ENCODE data around the gene ADAMTS9. TPM values are rescaled to one million over a fixed set of nuclear protein-coding genes. Genes with fewer than 3 reads are reported as not detected.

Gene ADAMTS9
- total and polyA plus RNA-seq, 3 donors from 2014 or later: 5.1 to 8.1 (median 5.9) TPM

GRCh38 chr3:64684715-64685261 lies 3.0 kb downstream of the ADAMTS9 start:
- Histone ChIP-seq H3K4me1 (peaks cover 3% of the 10 kb centered on the region), H3K27me3 (no peaks in the 10 kb centered on the region), H3K4me3 (peak overlapping the region; percentile 68 to 69), H3K27ac (peak overlapping the region; percentile 89 to 94), H3K36me3 (ENCODE audit: low read depth, missing control alignments) (no peaks in the 10 kb centered on the region), H3K9me3 (no peaks in the 10 kb centered on the region)
- DNase-seq: peak; percentile 62
- WGBS, 2 donors: 3 to 5% methylated on average over 12 to 22 of the region's 22 CpGs
- intact Hi-C loops (cut with DNase I; ENCODE audit: low total_unique reads): loop anchor here (10.0 kb wide), 1 partner anchor 150 kb away; no protein-coding TSS in a partner anchor
- TF ChIP-seq POLR2A (IDR thresholded peaks at IDR 0.05) (no peak), CTCF (IDR thresholded peaks at IDR 0.05) (no peak)

GRCh38 chr3:64681827-64682226 lies 6.0 kb downstream of the ADAMTS9 start:
- WGBS, 2 donors: 77 to 79% methylated on average over 3 of the region's 3 CpGs
- no peaks in the 10 kb centered on the region for H3K9me3 ChIP-seq
- peaks cover 3% of the 10 kb centered on the region for H3K4me1 ChIP-seq
- H3K36me3 ChIP-seq (ENCODE audit: low read depth, missing control alignments): no peaks in the 10 kb centered on the region
- TF ChIP-seq CTCF (IDR thresholded peaks at IDR 0.05) (no peak), POLR2A (IDR thresholded peaks at IDR 0.05) (no peak)
- intact Hi-C loops (cut with DNase I; ENCODE audit: low total_unique reads): loop anchor here (10.0 kb wide), 1 partner anchor 147 kb away; no protein-coding TSS in a partner anchor
- H3K4me3 ChIP-seq: no peak overlapping the region
- H3K27ac ChIP-seq: no peak overlapping the region
- no peaks in the 10 kb centered on the region for H3K27me3 ChIP-seq
- DNase-seq: no peak

GRCh38 chr3:64681015-64681414 lies 6.8 kb downstream of the ADAMTS9 start:
- no peak for DNase-seq
- no peak overlapping the region for H3K4me3 ChIP-seq
- H3K27me3 ChIP-seq: no peaks in the 10 kb centered on the region
- H3K36me3 ChIP-seq (ENCODE audit: low read depth, missing control alignments): no peaks in the 10 kb centered on the region
- no peak for TF ChIP-seq POLR2A (IDR thresholded peaks at IDR 0.05)
- TF ChIP-seq CTCF (IDR thresholded peaks at IDR 0.05): no peak
- 85 to 90% methylated on average over 5 of the region's 5 CpGs for WGBS, 2 donors
- H3K9me3 ChIP-seq: no peaks in the 10 kb centered on the region
- H3K4me1 ChIP-seq: peaks cover 3% of the 10 kb centered on the region
- intact Hi-C loops (cut with DNase I; ENCODE audit: low total_unique reads): loop anchor here (10.0 kb wide), 1 partner anchor 146 kb away; no protein-coding TSS in a partner anchor
- no peak overlapping the region for H3K27ac ChIP-seq

- H3K36me3 ChIP-seq (ENCODE audit: low read depth, missing control alignments): no peaks in the 10 kb centered on the region
- DNase-seq: no peak
These were observed 7.5 kb downstream of the ADAMTS9 start for GRCh38 chr3:64680334-64680733.

More at GRCh38 chr3:64680334-64680733, 7.5 kb downstream of the ADAMTS9 start:
- H3K4me1 ChIP-seq: peaks cover 3% of the 10 kb centered on the region
- no peaks in the 10 kb centered on the region for H3K9me3 ChIP-seq
- H3K27me3 ChIP-seq: no peaks in the 10 kb centered on the region
- no peak overlapping the region for H3K4me3 ChIP-seq
- no peak overlapping the region for H3K27ac ChIP-seq
- intact Hi-C loops (cut with DNase I; ENCODE audit: low total_unique reads): loop anchor here (10.0 kb wide), 1 partner anchor 146 kb away; no protein-coding TSS in a partner anchor
- 95% methylated on average over 4 of the region's 4 CpGs for WGBS, 2 donors
- TF ChIP-seq POLR2A (IDR thresholded peaks at IDR 0.05) (no peak), CTCF (IDR thresholded peaks at IDR 0.05) (no peak)

All from testis (tissue), 3 donors.